ENCODE measurements around the gene SLC15A4.
"Not testable (repeated sequence)": the region's sequence is repeated elsewhere in the genome, so short reads cannot be mapped to it uniquely, and the experiment has no call there.

Gene SLC15A4

DNA sequence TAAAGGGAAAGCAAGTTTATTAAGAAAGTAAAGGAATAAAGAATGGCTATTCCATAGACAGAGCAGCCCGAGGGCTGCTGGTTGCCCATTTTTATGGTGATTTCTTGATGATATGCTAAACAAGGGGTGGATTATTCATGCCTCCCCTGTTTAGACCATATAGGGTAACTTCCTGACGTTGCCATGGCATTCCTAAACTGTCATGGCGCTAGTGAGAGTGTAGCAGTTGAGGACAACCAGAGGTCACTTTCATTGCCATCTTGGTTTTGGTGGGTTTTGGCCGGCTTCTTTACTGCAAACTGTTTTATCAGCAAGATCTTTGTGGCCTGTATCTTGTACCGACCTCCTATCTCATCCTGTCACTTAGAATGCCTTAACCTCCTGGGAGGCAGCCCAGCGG is 26.0 kb upstream of the SLC15A4 start:
- H3K27ac ChIP-seq (ENCODE audit: low read depth, low read length); H3K4ac ChIP-seq (ENCODE audit: low read depth, low read length); H2BK12ac ChIP-seq (ENCODE audit: low read length); H2AK5ac ChIP-seq (ENCODE audit: low read length); H3K79me1 ChIP-seq (ENCODE audit: low read length); H3K14ac ChIP-seq (ENCODE audit: low read length); H2AFZ ChIP-seq (ENCODE audit: insufficient read depth, low read length, poor library complexity); H3K18ac ChIP-seq (ENCODE audit: low read length); H3K9ac ChIP-seq (ENCODE audit: low read length); H3K4me2 ChIP-seq (ENCODE audit: low read length); H2BK5ac ChIP-seq (ENCODE audit: low read depth, low read length, poor library complexity); H4K12ac ChIP-seq (ENCODE audit: low read depth, low read length); H3K36me3 ChIP-seq (ENCODE audit: control insufficient read depth in 1 of 2, insufficient read depth in 2 of 2, low read length in 2 of 2); DNase-seq; H2BK120ac ChIP-seq (ENCODE audit: insufficient read depth, low read length, poor library complexity); H3K4me3 ChIP-seq (ENCODE audit: low read depth, low read length); H4K8ac ChIP-seq (ENCODE audit: low read depth, low read length); H4K91ac ChIP-seq (ENCODE audit: low read depth, low read length); H3K23ac ChIP-seq (ENCODE audit: low read length); H3K9me3 ChIP-seq (ENCODE audit: insufficient read depth, low read depth, low read length); H3K79me2 ChIP-seq (ENCODE audit: control insufficient read depth, insufficient read depth, low read length, poor library complexity); H3K4me1 ChIP-seq (ENCODE audit: control insufficient read depth in 1 of 2, insufficient read depth in 2 of 2, low read length in 2 of 2): not testable (repeated sequence)
- no CpG with 5 or more reads among the region's 6 CpGs for WGBS (ENCODE audit: extremely low coverage, insufficient coverage, insufficient read length)
- peaks cover 26% of the 10 kb centered on the region for H3K27me3 ChIP-seq (ENCODE audit: insufficient read depth, low read length)

DNA sequence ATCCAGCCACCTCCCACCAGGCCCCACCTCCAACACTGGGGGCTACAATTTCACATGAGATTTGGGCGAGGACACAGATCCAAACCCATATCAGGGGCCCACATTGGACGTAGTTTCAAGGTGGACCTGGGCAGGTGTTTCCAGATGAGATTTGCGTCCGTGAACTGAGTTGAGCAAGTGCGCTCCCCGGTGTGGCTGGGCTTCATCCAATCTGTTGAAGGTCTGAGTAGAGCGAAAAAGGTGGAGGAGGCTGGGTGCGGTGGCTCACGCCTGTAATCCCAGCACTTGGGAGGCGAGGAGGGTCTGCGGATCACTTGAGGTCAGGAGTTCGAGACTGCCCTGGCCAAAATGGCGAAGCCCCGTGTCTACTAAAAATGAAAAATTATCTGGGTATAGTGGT is 24.6 kb upstream of the SLC15A4 start:
- Histone ChIP-seq H3K79me2 (ENCODE audit: control insufficient read depth, insufficient read depth, low read length, poor library complexity) (no peaks in the 10 kb centered on the region), H3K9me3 (ENCODE audit: insufficient read depth, low read depth, low read length) (peaks cover 2% of the 10 kb centered on the region), H3K4me3 (ENCODE audit: low read depth, low read length) (no peak overlapping the region), H3K9ac (ENCODE audit: low read length) (no peak overlapping the region), H4K8ac (ENCODE audit: low read depth, low read length) (no peak overlapping the region), H3K23ac (ENCODE audit: low read length) (no peak overlapping the region), H3K4me2 (ENCODE audit: low read length) (no peak overlapping the region), H2BK12ac (ENCODE audit: low read length) (no peak overlapping the region), H4K91ac (ENCODE audit: low read depth, low read length) (no peak overlapping the region), H3K36me3 (ENCODE audit: control insufficient read depth in 1 of 2, insufficient read depth in 2 of 2, low read length in 2 of 2) (no peaks in the 10 kb centered on the region), H2AK5ac (ENCODE audit: low read length) (no peak overlapping the region), H3K27me3 (ENCODE audit: insufficient read depth, low read length) (peaks cover 13% of the 10 kb centered on the region), H2BK5ac (ENCODE audit: low read depth, low read length, poor library complexity) (no peak overlapping the region), H2AFZ (ENCODE audit: insufficient read depth, low read length, poor library complexity) (no peak overlapping the region), H3K4me1 (ENCODE audit: control insufficient read depth in 1 of 2, insufficient read depth in 2 of 2, low read length in 2 of 2) (no peaks in the 10 kb centered on the region), H3K14ac (ENCODE audit: low read length) (no peak overlapping the region), H3K27ac (ENCODE audit: low read depth, low read length) (no peak overlapping the region), H4K12ac (ENCODE audit: low read depth, low read length) (no peak overlapping the region), H2BK120ac (ENCODE audit: insufficient read depth, low read length, poor library complexity) (no peak overlapping the region), H3K4ac (ENCODE audit: low read depth, low read length) (no peak overlapping the region), H3K79me1 (ENCODE audit: low read length) (no peaks in the 10 kb centered on the region), H3K18ac (ENCODE audit: low read length) (no peak overlapping the region)
- no peak for DNase-seq
- no CpG with 5 or more reads among the region's 14 CpGs for WGBS (ENCODE audit: extremely low coverage, insufficient coverage, insufficient read length)

DNA sequence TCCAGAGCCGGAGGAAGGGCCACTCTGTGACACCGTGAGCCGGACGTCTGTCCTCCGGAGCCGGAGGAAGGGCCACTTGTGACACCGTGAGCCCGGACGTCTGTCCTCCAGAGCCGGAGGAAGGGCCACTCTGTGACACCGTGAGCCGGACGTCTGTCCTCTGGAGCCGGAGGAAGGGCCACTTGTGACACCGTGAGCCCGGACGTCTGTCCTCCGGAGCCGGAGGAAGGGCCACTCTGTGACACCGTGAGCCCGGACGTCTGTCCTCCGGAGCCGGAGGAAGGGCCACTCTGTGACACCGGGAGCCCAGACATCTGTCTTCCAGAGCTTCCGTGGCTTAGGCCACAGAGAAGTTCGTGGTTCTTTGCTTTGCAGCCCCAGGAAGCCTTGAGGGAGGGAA is 22.9 kb upstream of the SLC15A4 start:
- not testable (repeated sequence) for H3K27me3 ChIP-seq (ENCODE audit: insufficient read depth, low read length); H3K36me3 ChIP-seq (ENCODE audit: control insufficient read depth in 1 of 2, insufficient read depth in 2 of 2, low read length in 2 of 2); H3K27ac ChIP-seq (ENCODE audit: low read depth, low read length); H2AK5ac ChIP-seq (ENCODE audit: low read length); H3K79me2 ChIP-seq (ENCODE audit: control insufficient read depth, insufficient read depth, low read length, poor library complexity); H2AFZ ChIP-seq (ENCODE audit: insufficient read depth, low read length, poor library complexity); H3K14ac ChIP-seq (ENCODE audit: low read length); H2BK12ac ChIP-seq (ENCODE audit: low read length); H3K9ac ChIP-seq (ENCODE audit: low read length); H2BK120ac ChIP-seq (ENCODE audit: insufficient read depth, low read length, poor library complexity); H3K18ac ChIP-seq (ENCODE audit: low read length); H3K4me3 ChIP-seq (ENCODE audit: low read depth, low read length); H3K4me2 ChIP-seq (ENCODE audit: low read length); H3K23ac ChIP-seq (ENCODE audit: low read length); H2BK5ac ChIP-seq (ENCODE audit: low read depth, low read length, poor library complexity); DNase-seq; H4K12ac ChIP-seq (ENCODE audit: low read depth, low read length); H3K4ac ChIP-seq (ENCODE audit: low read depth, low read length); H3K9me3 ChIP-seq (ENCODE audit: insufficient read depth, low read depth, low read length); H4K91ac ChIP-seq (ENCODE audit: low read depth, low read length); H3K4me1 ChIP-seq (ENCODE audit: control insufficient read depth in 1 of 2, insufficient read depth in 2 of 2, low read length in 2 of 2); H4K8ac ChIP-seq (ENCODE audit: low read depth, low read length); H3K79me1 ChIP-seq (ENCODE audit: low read length)
- no CpG with 5 or more reads among the region's 27 CpGs for whole genome bisulfite sequencing (ENCODE audit: extremely low coverage, insufficient coverage, insufficient read length)

DNA sequence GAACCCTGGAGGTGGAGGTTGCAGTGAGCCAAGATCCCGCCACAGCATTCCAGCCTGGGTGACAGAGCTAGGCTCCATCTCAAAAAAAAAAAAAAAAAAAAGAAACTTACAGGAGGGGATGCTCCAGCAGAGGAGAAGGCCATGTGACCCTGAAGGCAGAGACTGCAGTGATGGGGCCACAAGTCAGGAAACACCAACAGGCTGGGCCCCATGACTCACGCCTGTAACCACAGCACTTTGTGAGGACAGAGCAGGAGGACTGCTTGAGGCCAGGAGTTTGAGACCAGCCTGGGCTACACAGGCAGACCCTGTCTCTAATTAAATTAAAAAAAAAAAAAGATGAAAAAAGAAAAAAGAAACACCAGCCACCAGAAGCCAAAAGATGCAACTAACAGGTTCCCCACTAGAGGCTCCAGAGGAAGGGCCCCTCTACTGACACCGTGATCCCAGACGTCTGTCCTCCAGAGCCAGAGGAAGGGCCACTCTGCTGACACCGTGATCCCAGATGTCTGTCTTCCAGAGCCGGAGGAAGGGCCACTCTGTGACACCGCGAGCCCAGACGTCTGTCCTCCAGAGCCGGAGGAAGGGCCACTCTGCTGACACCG is 20.4 kb upstream of the SLC15A4 start:
- H4K12ac ChIP-seq (ENCODE audit: low read depth, low read length) = no peak overlapping the region
- no peak overlapping the region for H2AK5ac ChIP-seq (ENCODE audit: low read length)
- H3K18ac ChIP-seq (ENCODE audit: low read length) = no peak overlapping the region
- no peak overlapping the region for H2BK12ac ChIP-seq (ENCODE audit: low read length)
- no peak overlapping the region for H3K27ac ChIP-seq (ENCODE audit: low read depth, low read length)
- DNase-seq = peak in 1 of 2 donors; percentile 13
- no peaks in the 10 kb centered on the region for H3K36me3 ChIP-seq (ENCODE audit: control insufficient read depth in 1 of 2, insufficient read depth in 2 of 2, low read length in 2 of 2)
- H3K79me2 ChIP-seq (ENCODE audit: control insufficient read depth, insufficient read depth, low read length, poor library complexity) = no peaks in the 10 kb centered on the region
- no peak overlapping the region for H2AFZ ChIP-seq (ENCODE audit: insufficient read depth, low read length, poor library complexity)
- H2BK5ac ChIP-seq (ENCODE audit: low read depth, low read length, poor library complexity) = no peak overlapping the region
- no peak overlapping the region for H3K4me2 ChIP-seq (ENCODE audit: low read length)
- H3K79me1 ChIP-seq (ENCODE audit: low read length) = no peaks in the 10 kb centered on the region
- no peaks in the 10 kb centered on the region for H3K4me1 ChIP-seq (ENCODE audit: control insufficient read depth in 1 of 2, insufficient read depth in 2 of 2, low read length in 2 of 2)
- no peaks in the 10 kb centered on the region for H3K27me3 ChIP-seq (ENCODE audit: insufficient read depth, low read length)
- peaks cover 2% of the 10 kb centered on the region for H3K9me3 ChIP-seq (ENCODE audit: insufficient read depth, low read depth, low read length)
- no peak overlapping the region for H3K4me3 ChIP-seq (ENCODE audit: low read depth, low read length)
- no peak overlapping the region for H2BK120ac ChIP-seq (ENCODE audit: insufficient read depth, low read length, poor library complexity)
- H3K23ac ChIP-seq (ENCODE audit: low read length) = no peak overlapping the region
- WGBS (ENCODE audit: extremely low coverage, insufficient coverage, insufficient read length) = no CpG with 5 or more reads among the region's 11 CpGs
- no peak overlapping the region for H3K14ac ChIP-seq (ENCODE audit: low read length)
- H4K91ac ChIP-seq (ENCODE audit: low read depth, low read length) = no peak overlapping the region
- H3K9ac ChIP-seq (ENCODE audit: low read length) = no peak overlapping the region
- H4K8ac ChIP-seq (ENCODE audit: low read depth, low read length) = no peak overlapping the region
- no peak overlapping the region for H3K4ac ChIP-seq (ENCODE audit: low read depth, low read length)
